Left renal cortex interstitium (tissue), 4 donors: ENCODE measurements around the gene TBC1D21. TPM values are rescaled to one million over a fixed set of nuclear protein-coding genes. Genes with fewer than 3 reads are reported as not detected.
"Not testable (repeated sequence)": the region's sequence is repeated elsewhere in the genome, so short reads cannot be mapped to it uniquely, and the experiment has no call there.

Source experiments
- DNase-seq, 4 donors: peaks; one replicate each; pipeline ENCODE4 v3.0.0-alpha.2; 2013; ENCODE audit warnings: low read depth in 4 of 4, low spot score in 2 of 4, missing footprints in 1 of 4
- polyA plus RNA-seq, 4 donors: library from polyadenylated mRNA; unstranded; fragments of 120-200 nt; gene quantifications; one replicate each; pipeline ENCODE4 v1.2.1, GENCODE V29; 2013; ENCODE audit not compliant: insufficient read length in 4 of 4

TBC1D21 gene
- polyA plus RNA-seq, 4 donors = not detected

DNA sequence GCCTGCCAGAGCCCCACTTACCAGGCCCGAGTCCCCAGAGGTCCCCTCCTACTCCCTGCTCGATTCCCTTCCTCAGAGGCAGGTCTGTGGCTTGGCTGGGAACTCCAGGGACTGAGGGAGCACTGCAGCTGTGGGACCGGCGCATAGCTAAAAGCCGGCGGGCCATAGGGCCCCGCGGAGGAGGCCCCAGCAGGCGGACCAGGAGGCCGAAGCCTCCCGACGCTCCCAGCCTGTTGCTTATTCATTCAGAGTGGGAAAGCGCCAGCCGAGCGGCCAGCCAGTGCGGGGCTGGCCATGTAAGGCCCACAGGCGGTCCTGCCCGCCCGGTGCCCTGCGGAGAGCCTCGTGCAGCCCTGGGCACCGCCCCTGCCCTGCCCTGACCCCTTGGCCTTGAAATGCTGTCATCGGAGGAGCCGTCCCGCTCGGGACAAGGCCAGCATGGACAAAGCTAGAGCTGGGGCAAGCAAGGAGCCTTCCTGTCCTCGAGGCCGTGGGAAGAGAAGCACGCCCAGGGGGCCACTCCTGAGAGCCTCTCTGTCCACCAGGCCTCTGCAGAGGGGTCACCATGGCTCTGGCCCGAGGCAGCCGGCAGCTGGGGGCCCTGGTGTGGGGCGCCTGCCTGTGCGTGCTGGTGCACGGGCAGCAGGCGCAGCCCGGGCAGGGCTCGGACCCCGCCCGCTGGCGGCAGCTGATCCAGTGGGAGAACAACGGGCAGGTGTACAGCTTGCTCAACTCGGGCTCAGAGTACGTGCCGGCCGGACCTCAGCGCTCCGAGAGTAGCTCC lies 53.0 kb downstream of the TBC1D21 start, which contains the start of gene LOXL1:
LOXL1 (plus strand) TSS at position 244 of the 784 bp plus-strand sequence; CDS start at position 566, 322 bp downstream.
- DNase-seq = peak in 2 of 4 donors; percentile 68 to 69

GRCh38 chr15:73927003-73927475 lies 53.7 kb downstream of the TBC1D21 start:
- no peak for DNase-seq

DNA sequence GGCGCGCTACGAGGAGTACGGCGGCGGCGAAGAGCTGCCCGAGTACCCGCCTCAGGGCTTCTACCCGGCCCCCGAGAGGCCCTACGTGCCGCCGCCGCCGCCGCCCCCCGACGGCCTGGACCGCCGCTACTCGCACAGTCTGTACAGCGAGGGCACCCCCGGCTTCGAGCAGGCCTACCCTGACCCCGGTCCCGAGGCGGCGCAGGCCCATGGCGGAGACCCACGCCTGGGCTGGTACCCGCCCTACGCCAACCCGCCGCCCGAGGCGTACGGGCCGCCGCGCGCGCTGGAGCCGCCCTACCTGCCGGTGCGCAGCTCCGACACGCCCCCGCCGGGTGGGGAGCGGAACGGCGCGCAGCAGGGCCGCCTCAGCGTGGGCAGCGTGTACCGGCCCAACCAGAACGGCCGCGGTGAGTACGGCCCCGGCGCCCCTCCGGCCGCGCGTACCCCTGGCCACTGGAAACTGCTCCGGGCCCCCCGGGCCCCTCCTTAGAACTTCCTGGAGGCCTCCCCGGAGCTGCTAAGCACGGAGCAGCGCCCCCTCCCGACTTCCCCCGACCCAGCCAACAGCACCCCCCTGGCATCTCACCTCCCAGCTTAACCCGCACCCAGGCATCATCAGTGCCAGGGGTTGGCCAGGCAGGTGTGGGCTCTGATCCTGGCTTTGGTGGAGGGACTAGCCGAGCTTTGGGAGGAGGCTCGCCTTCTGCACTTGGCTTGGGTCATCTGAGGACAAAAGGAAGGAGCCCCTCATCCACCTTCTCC lies 54.3 kb downstream of the TBC1D21 start:
- no peak for DNase-seq

- no peak for DNase-seq
Observed at GRCh38 chr15:73928241-73928579, 54.8 kb downstream of the TBC1D21 start.

GRCh38 chr15:73928971-73929627 lies 55.7 kb downstream of the TBC1D21 start:
- no peak for DNase-seq

DNA sequence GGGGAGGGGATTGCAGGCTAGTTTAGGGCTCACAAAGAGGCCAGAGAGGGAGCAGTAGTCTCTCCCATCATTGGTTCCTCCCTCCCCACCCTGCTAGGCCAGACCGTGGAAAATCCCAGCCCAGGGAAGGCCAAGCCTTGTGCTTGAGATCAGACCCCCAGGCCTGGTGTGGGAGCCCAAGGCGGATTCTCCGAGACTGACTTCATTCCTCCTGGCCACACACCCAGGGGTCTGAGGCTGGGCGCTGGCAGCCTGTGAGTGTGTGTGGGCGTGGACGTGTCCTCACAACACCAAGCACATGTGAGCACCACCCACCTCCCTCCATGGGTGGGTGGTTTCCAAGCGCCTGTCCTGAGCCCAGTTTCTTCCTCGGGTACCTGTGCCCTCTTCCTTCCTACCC lies 57.0 kb downstream of the TBC1D21 start:
- DNase-seq = no peak

- no peak for DNase-seq
Observed at GRCh38 chr15:73930790-73931281, 57.5 kb downstream of the TBC1D21 start.

DNA sequence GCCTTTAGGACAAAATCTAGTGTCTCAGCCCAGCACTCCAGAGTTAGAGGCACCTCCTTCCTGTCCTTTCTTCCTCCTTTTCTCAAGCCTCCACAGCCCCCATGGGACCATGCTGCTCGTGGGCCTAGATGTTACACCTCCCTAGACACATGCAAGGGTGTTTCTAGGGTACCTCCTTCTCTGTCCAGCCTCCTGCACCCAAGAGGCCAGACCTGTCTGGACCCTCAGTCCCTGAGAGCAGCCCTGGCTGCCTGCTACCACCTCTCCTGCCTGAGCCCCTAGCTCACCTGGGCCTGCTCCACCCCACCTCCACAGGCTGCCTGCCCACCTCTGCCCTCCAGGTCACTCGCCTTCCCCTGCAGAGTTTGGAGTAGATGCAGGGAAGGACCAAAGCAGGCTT lies 58.1 kb downstream of the TBC1D21 start:
- no peak for DNase-seq

DNA sequence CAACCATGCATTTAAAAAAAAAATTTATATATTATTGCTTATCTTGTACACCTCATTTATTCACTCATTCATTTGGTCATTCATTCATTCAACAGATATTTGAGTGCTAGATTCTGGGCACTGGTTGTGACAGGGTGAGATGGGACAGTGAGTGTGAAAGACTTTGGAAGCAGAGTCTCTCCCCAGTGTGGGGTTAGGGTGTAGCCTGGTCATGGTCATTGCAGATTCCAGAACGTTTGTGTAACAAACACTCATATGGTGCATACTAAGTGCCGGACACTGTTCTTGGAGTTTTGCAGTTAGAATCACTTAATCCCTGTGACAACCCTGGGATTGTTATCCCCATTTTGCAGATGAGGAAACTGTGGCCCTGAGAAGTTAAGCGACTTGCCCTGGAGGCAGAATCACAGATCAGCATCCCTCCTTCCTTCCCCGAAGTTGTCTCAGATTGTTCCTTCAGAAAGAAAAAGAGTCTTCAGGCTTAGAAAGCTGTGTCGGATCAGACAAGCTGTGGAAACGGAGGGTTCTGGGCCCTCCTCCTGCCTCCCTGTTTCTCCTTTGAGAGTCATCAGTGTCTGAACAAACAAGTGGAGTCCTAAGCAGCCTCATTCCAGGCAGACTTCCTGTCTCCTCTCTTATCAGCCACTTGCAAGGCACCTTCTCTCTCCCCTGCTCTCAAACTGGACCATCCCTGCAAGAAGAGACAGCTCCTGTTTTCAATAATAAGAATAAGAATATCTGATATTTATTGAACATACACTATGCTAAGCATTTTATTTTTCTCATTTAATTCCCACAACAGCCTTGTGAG lies 59.2 kb downstream of the TBC1D21 start:
- no peak for DNase-seq

DNA sequence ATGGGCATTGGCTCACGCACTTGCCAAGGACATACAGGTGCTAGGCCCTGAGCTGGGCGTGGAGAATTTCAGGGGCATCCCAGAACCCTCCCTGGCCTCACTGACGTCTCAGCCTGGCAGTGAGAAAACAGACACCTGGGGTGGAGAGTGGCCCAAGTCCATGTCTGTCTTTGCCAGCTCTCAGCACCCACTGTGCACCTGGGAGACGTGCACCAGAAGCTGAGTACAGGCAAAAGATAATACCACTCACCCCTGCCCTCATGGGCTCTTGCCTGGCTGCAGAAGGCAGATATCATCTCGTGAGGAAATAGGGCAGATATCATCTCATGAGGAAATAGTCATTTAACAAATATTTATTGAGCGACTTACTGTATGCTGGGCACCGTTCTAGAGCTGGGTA lies 60.9 kb downstream of the TBC1D21 start:
- DNase-seq = no peak

DNA sequence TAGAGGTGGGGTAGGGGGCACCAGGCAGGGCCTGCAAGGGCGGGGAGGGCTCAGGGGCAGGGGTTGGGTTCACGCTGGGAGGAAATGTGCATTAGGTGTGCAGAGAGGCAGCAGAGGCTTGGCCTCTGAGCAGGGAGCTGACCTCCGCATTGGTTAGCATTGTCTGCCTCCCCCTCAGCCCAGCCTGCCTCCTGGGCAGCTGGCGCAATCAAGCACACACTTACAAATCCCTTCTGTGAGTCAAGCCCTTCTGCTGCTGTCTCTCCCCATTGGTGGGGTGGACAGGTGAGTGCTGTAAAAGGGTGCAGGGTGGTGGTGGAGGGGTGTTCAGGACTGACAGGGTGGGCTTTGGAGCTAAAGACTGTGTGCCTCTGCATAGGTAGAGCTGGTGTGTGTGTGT lies 62.2 kb downstream of the TBC1D21 start:
- DNase-seq = no peak

- DNase-seq = no peak
Observed at GRCh38 chr15:73936181-73936580, 62.8 kb downstream of the TBC1D21 start.

GRCh38 chr15:73936588-73937290 lies 63.4 kb downstream of the TBC1D21 start:
- no peak for DNase-seq

DNA sequence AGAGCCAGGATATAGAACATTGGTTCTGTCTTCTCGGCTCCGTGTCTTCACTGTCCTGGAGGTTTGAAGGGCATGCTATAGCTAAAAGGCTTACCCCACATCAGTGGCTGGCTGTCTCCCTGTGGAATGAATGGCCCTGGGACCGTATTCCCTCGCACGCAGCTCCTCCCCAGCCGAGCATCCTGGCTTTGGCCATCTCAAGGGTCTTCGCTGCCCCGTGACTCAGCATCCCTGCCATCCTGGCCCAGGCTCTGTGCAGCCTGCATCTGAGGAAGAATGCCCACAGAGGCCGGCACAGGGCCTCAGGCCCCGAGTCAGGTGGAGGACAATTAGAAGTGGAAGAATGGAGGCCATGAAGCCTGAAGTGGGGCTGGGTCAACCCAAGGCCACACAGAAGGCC lies 63.9 kb downstream of the TBC1D21 start:
- DNase-seq = no peak

DNA sequence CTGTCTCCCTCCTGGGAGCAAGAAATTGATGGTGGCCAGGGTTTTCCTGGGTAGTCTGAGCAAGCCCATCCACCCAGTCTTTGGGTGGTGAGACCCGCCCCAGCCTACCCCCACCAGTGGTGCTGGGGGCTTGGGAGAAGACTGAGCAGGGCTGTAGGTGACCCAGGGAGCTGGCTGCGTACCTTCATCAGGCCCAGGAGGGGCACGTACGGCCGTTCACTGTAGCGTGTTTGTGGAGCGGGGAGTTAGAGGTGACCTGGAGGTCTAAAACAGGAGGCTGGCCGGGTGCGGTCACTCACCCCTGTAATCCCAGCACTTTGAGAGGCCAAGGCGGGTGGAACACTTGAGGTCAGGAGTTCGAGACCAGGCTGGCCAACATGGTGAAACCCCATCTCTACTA lies 64.4 kb downstream of the TBC1D21 start:
- DNase-seq = no peak

- not testable (repeated sequence) for DNase-seq
Observed at GRCh38 chr15:73938516-73938915, 65.2 kb downstream of the TBC1D21 start.
